T-helper 1 cell treated with Interleukin-12 subunit alpha and Interleukin-12 subunit beta and Interleukin-4 antibody, amounts not matched to agents 30 ng/mL and 1 ng/mL, for 36 hours (primary cell): ENCODE data around the gene IL16. TPM values are rescaled to one million over a fixed set of nuclear protein-coding genes. Genes with fewer than 3 reads are reported as not detected.

ENCODE experiments used
- intact Hi-C: fragments of 100-400 bp; cut with micrococcal nuclease; formaldehyde crosslinking; loops from one replicate; pipeline ENCODE4 v1.15.1; 2024
- total RNA-seq: library from RNA; stranded (reverse); gene quantifications from 2 replicates; pipeline ENCODE4 v1.2.3, GENCODE V29; 2022

Gene IL16
- total RNA-seq, 1 donor from 2014 or later = 237 TPM

GRCh38 chr15:81254916-81255290 is 58.2 kb downstream of the IL16 start:
- intact Hi-C loops = no loop called here

GRCh38 chr15:81255315-81255957 is 58.8 kb downstream of the IL16 start:
- intact Hi-C loops = no loop called here

- intact Hi-C loops = no loop called here
Measured at GRCh38 chr15:81255958-81256320, 59.3 kb downstream of the IL16 start.

- intact Hi-C loops = no loop called here
Measured at GRCh38 chr15:81256916-81257315, 60.2 kb downstream of the IL16 start.

GRCh38 chr15:81257435-81257834 is 60.8 kb downstream of the IL16 start:
- intact Hi-C loops = no loop called here

- intact Hi-C loops = no loop called here
Measured at GRCh38 chr15:81258455-81258854, 61.8 kb downstream of the IL16 start.

GRCh38 chr15:81259760-81260298 is 63.1 kb downstream of the IL16 start:
- intact Hi-C loops = no loop called here

- intact Hi-C loops = no loop called here
Measured at GRCh38 chr15:81261172-81261811, 64.6 kb downstream of the IL16 start.

GRCh38 chr15:81263477-81263876 is 66.8 kb downstream of the IL16 start:
- intact Hi-C loops = no loop called here

- intact Hi-C loops = no loop called here
Measured at GRCh38 chr15:81264072-81264857, 67.6 kb downstream of the IL16 start.

- intact Hi-C loops = no loop called here
Measured at GRCh38 chr15:81265256-81265943, 68.7 kb downstream of the IL16 start.

GRCh38 chr15:81265944-81266775 is 69.5 kb downstream of the IL16 start:
- intact Hi-C loops = loop anchor here (1.0 to 2.0 kb wide), 9 partner anchors 111 to 811 kb away; partner anchors contain the start of genes MESD and TLNRD1

- intact Hi-C loops = no loop called here
Measured at GRCh38 chr15:81268340-81268739, 71.7 kb downstream of the IL16 start.

- intact Hi-C loops = no loop called here
Measured at GRCh38 chr15:81268881-81269601, 72.4 kb downstream of the IL16 start.

GRCh38 chr15:81270188-81270587 is 73.5 kb downstream of the IL16 start:
- intact Hi-C loops = no loop called here

- intact Hi-C loops = no loop called here
Measured at GRCh38 chr15:81270781-81271491, 74.3 kb downstream of the IL16 start.

- intact Hi-C loops = no loop called here
Measured at GRCh38 chr15:81271761-81272644, 75.3 kb downstream of the IL16 start.

- intact Hi-C loops = no loop called here
Measured at GRCh38 chr15:81273200-81273599, 76.5 kb downstream of the IL16 start.
